Measurements from ENCODE around the gene MYL6B. TPM values are rescaled to one million over a fixed set of nuclear protein-coding genes. Genes with fewer than 3 reads are reported as not detected.

MYL6B gene
- total RNA-seq, 3 donors from 2014 or later (not counting 1 experiment from before 2014, with no cell fraction given), result 6.7 to 8.9 (median 7.4) TPM

- Histone ChIP-seq H3K4me1 (ENCODE audit: control insufficient read depth, insufficient read depth, low read length) (peaks cover 37% of the 10 kb centered on the region), H3K9me3 (ENCODE audit: control insufficient read depth, insufficient read depth, low read length) (no peaks in the 10 kb centered on the region), H3K36me3 (ENCODE audit: control insufficient read depth, insufficient read depth, low read length) (peaks cover 21% of the 10 kb centered on the region), H3K27me3 (ENCODE audit: control insufficient read depth, insufficient read depth, low read length) (no peaks in the 10 kb centered on the region), H3K27ac (ENCODE audit: low read length) (peak overlapping the region; percentile 80), H3K4me3 (ENCODE audit: low read length) (peak overlapping the region; percentile 81)
- peak overlapping the region; percentile 100 for H3K4me3 Mint-ChIP-seq
- no peaks in the 10 kb centered on the region for H3K27me3 Mint-ChIP-seq (ENCODE audit: low read depth in 2 of 2)
- ATAC-seq, result peak in 1 of 3 donors; percentile 1
- intact Hi-C loops (cut with micrococcal nuclease), result loop anchor here (1.0 to 5.0 kb wide), 5 partner anchors 13 to 286 kb away; partner anchors contain the start of genes ORMDL2, RPL41, RPS26 and SARNP
- H3K36me3 Mint-ChIP-seq, result no peaks in the 10 kb centered on the region
- no peak for TF ChIP-seq CTCF (IDR thresholded peaks at IDR 0.05)
- H3K27ac Mint-ChIP-seq, result peak overlapping the region; percentile 97 to 99
- no peaks in the 10 kb centered on the region for H3K9me3 Mint-ChIP-seq
- peaks cover 52 to 56% of the 10 kb centered on the region in 2 donors for H3K4me1 Mint-ChIP-seq
- no peak for DNase-seq
- WGBS (ENCODE audit: insufficient coverage), result 5% methylated on average over 8 of the region's 8 CpGs
Measured at GRCh38 chr12:56103823-56104108, 48.6 kb upstream of the MYL6B start.

- ATAC-seq (peak; percentile 92 to 97 (median 93)), DNase-seq (peak; percentile 87 to 97)
- H3K4me3 ChIP-seq (ENCODE audit: low read length), result peak within 1 kb of the TSS; percentile 81
- H3K27ac ChIP-seq (ENCODE audit: low read length), result peak within 1 kb of the TSS; percentile 80
- no peaks in the 10 kb centered on the region for H3K9me3 ChIP-seq (ENCODE audit: control insufficient read depth, insufficient read depth, low read length)
- H3K27me3 ChIP-seq (ENCODE audit: control insufficient read depth, insufficient read depth, low read length), result no peaks in the 10 kb centered on the region
- peak within 1 kb of the TSS; percentile 97 to 99 for H3K27ac Mint-ChIP-seq
- H3K4me3 Mint-ChIP-seq, result peak within 1 kb of the TSS; percentile 100
- peaks cover 25% of the 10 kb centered on the region for H3K36me3 ChIP-seq (ENCODE audit: control insufficient read depth, insufficient read depth, low read length)
- no peaks in the 10 kb centered on the region for H3K27me3 Mint-ChIP-seq (ENCODE audit: low read depth in 2 of 2)
- H3K9me3 Mint-ChIP-seq, result no peaks in the 10 kb centered on the region
- H3K4me1 ChIP-seq (ENCODE audit: control insufficient read depth, insufficient read depth, low read length), result peaks cover 37% of the 10 kb centered on the region
- no peak for TF ChIP-seq CTCF (IDR thresholded peaks at IDR 0.05)
- peaks cover 52 to 56% of the 10 kb centered on the region in 2 donors for H3K4me1 Mint-ChIP-seq
- intact Hi-C loops (cut with micrococcal nuclease), result loop anchor here (1.0 to 5.0 kb wide), 5 partner anchors 12 to 287 kb away; partner anchors contain the start of genes ORMDL2, RPL41, RPS26 and SARNP
- WGBS (ENCODE audit: insufficient coverage), result under 1% methylated on average over 60 of the region's 60 CpGs
- no peaks in the 10 kb centered on the region for H3K36me3 Mint-ChIP-seq
Measured at GRCh38 chr12:56104109-56104814, 48.1 kb upstream of the MYL6B start, which contains the start of gene PA2G4. Gene PA2G4, plus strand, starts transcription at chr12:56104559. Its CDS starts 179 bp downstream, at chr12:56104738.

- H3K27ac Mint-ChIP-seq, result peak overlapping the region; percentile 97 to 99
- ATAC-seq (peak; percentile 8 to 17 (median 10)), DNase-seq (peak in 1 of 2 donors; percentile 41)
- Histone ChIP-seq H3K36me3 (ENCODE audit: control insufficient read depth, insufficient read depth, low read length) (peaks cover 31% of the 10 kb centered on the region), H3K27me3 (ENCODE audit: control insufficient read depth, insufficient read depth, low read length) (no peaks in the 10 kb centered on the region), H3K4me1 (ENCODE audit: control insufficient read depth, insufficient read depth, low read length) (peaks cover 37% of the 10 kb centered on the region), H3K27ac (ENCODE audit: low read length) (peak overlapping the region; percentile 80), H3K9me3 (ENCODE audit: control insufficient read depth, insufficient read depth, low read length) (no peaks in the 10 kb centered on the region), H3K4me3 (ENCODE audit: low read length) (peak overlapping the region; percentile 81)
- no peaks in the 10 kb centered on the region for H3K27me3 Mint-ChIP-seq (ENCODE audit: low read depth in 2 of 2)
- H3K4me1 Mint-ChIP-seq, result peaks cover 52 to 56% of the 10 kb centered on the region in 2 donors
- intact Hi-C loops (cut with micrococcal nuclease), result loop anchor here (1.0 to 5.0 kb wide), 5 partner anchors 11 to 288 kb away; partner anchors contain the start of genes ORMDL2, RPL41, RPS26 and SARNP
- H3K36me3 Mint-ChIP-seq, result no peaks in the 10 kb centered on the region
- TF ChIP-seq CTCF (IDR thresholded peaks at IDR 0.05), result no peak
- peak overlapping the region; percentile 100 for H3K4me3 Mint-ChIP-seq
- WGBS (ENCODE audit: insufficient coverage), result 1% methylated on average over 40 of the region's 40 CpGs
- H3K9me3 Mint-ChIP-seq, result no peaks in the 10 kb centered on the region
Measured at GRCh38 chr12:56104815-56105608, 47.4 kb upstream of the MYL6B start.
